GM18517 (cell line): ENCODE measurements around the gene IL1B.

Experiments
- ATAC-seq: cut with Tn5 transposase; IDR thresholded peaks from one replicate; pipeline ENCODE4 v1.9.1; 2021; ENCODE audit warnings: mild to moderate bottlenecking, moderate library complexity; ENCODE audit not compliant: unreplicated experiment

IL1B gene

GRCh38 chr2:112811276-112811831 lies 25.2 kb downstream of the IL1B start:
- no peak for ATAC-seq

GRCh38 chr2:112809112-112809511 lies 27.5 kb downstream of the IL1B start:
- ATAC-seq = no peak

- no peak for ATAC-seq
Measured at GRCh38 chr2:112807233-112807807, 29.3 kb downstream of the IL1B start.

- no peak for ATAC-seq
Measured at GRCh38 chr2:112805542-112805941, 31.0 kb downstream of the IL1B start.

GRCh38 chr2:112803691-112804521 lies 32.7 kb downstream of the IL1B start:
- no peak for ATAC-seq

- ATAC-seq = no peak
Measured at GRCh38 chr2:112800881-112801583, 35.5 kb downstream of the IL1B start.

- ATAC-seq = no peak
Measured at GRCh38 chr2:112798979-112799975, 37.3 kb downstream of the IL1B start.

GRCh38 chr2:112796486-112796885 lies 40.1 kb downstream of the IL1B start:
- no peak for ATAC-seq

GRCh38 chr2:112795774-112796173 lies 40.8 kb downstream of the IL1B start:
- ATAC-seq = no peak

- ATAC-seq = no peak
Measured at GRCh38 chr2:112794841-112795240, 41.7 kb downstream of the IL1B start.

- ATAC-seq = peak; percentile 49
Measured at GRCh38 chr2:112794131-112794733, 42.3 kb downstream of the IL1B start.

GRCh38 chr2:112793449-112793978 lies 43.1 kb downstream of the IL1B start:
- ATAC-seq = no peak

- ATAC-seq = no peak
Measured at GRCh38 chr2:112792419-112792818, 44.2 kb downstream of the IL1B start.

- no peak for ATAC-seq
Measured at GRCh38 chr2:112791693-112792230, 44.8 kb downstream of the IL1B start.

GRCh38 chr2:112791019-112791418 lies 45.6 kb downstream of the IL1B start:
- ATAC-seq = no peak

GRCh38 chr2:112790305-112790704 lies 46.3 kb downstream of the IL1B start:
- no peak for ATAC-seq

- ATAC-seq = no peak
Measured at GRCh38 chr2:112789186-112789585, 47.4 kb downstream of the IL1B start.

- no peak for ATAC-seq
Measured at GRCh38 chr2:112788653-112789052, 47.9 kb downstream of the IL1B start.

- ATAC-seq = no peak
Measured at GRCh38 chr2:112787729-112788393, 48.7 kb downstream of the IL1B start.
